22Rv1 (cell line): Measurements from ENCODE around the gene GNG11.

Experiments used
- ZFX ChIP-seq: fragments of 450-650 bp; IDR thresholded peaks from 2 replicates; pipeline ENCODE4 v1.6.1; 2017; ENCODE audit warnings: antibody characterized with exemption, borderline replicate concordance
- TF ChIP-seq, protein P1 (sequence below): fragments of 450-650 bp; IDR thresholded peaks from 2 replicates; pipeline ENCODE4 v1.5.1; 2017; ENCODE audit warnings: mild to moderate bottlenecking

DNA sequence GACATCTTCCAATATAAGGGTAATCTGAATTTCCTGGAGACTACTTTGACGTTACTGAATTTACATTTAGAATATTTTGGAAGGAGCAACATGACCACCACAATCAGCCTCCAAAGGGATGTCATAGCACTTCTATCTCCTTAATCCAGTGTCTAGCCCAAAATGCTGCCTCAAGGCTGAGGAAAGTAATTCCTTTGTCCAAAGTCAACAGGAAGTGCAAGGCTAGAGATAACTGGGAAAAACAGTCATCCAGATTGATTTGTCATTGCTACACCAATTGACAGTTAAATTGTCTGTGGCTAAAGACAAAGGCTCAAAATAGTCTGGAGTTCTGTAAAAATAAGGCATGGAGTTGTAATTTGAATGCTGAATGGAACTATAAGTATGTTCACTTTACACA lies 27.1 kb upstream of the GNG11 start:
- TF ChIP-seq, protein P1, sequence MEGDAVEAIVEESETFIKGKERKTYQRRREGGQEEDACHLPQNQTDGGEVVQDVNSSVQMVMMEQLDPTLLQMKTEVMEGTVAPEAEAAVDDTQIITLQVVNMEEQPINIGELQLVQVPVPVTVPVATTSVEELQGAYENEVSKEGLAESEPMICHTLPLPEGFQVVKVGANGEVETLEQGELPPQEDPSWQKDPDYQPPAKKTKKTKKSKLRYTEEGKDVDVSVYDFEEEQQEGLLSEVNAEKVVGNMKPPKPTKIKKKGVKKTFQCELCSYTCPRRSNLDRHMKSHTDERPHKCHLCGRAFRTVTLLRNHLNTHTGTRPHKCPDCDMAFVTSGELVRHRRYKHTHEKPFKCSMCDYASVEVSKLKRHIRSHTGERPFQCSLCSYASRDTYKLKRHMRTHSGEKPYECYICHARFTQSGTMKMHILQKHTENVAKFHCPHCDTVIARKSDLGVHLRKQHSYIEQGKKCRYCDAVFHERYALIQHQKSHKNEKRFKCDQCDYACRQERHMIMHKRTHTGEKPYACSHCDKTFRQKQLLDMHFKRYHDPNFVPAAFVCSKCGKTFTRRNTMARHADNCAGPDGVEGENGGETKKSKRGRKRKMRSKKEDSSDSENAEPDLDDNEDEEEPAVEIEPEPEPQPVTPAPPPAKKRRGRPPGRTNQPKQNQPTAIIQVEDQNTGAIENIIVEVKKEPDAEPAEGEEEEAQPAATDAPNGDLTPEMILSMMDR, result no peak
- no peak for TF ChIP-seq ZFX
